ENCODE measurements around the gene ENTREP3. TPM values are rescaled to one million over a fixed set of nuclear protein-coding genes. Genes with fewer than 3 reads are reported as not detected.
"Not testable (repeated sequence)": the region's sequence is repeated elsewhere in the genome, so short reads cannot be mapped to it uniquely, and the experiment has no call there.

ENTREP3 gene
- polyA plus RNA-seq, 12 donors: 10.8 to 33.3 (median 13.5) TPM; not detected in 1

DNA sequence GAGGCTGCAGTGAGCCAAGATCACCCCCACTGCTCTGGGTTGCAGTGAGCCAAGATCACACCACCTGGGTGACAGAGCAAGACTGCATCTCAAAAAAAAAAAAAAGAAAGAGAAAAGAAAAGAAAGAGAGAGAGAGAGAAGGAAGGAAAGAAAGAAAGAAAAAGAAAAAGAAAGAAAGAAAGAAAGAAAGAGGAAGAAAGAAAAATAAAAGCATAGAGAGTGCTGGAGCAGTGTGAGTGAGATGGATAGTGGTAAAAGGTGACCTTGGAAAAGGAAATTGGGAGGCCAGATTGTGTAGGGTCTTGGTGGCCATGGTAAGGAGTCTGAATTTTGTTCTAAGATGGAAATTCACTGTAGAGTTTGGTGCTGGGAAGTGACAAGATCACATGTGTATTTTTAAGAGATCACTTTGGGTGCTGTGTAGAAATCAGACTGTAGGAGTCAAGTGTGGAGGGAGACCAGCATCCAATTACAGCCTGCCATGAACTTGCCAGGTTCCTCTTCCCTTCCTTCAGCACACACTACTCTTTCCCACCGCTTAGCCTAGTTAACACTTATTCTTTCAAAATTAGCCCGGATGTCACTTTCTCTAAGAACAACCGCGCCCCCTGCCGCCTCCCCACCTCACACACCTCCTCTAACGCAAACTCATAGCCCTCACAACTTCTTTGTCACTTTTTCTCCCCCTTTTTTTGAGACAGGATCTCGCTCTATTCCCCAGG is 28.9 kb downstream of the ENTREP3 start:
- peak; percentile 78 for DNase-seq

DNA sequence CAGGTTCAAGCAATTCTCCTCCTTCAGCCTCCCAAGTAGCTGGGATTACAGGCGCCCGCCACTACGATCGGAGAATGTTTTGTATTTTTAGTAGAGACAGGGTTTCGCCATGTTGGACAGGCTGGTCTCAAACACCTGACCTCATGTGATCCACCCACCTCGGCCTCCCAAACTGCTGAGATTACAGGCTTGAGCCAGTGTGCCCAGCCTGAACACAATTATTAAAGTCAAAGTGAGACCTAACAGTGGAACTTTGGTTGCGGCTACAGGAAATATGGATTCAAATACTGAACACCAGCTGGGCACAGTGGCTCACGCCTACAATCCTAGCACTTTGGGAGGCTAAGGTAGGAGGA is 29.9 kb downstream of the ENTREP3 start:
- not testable (repeated sequence) for DNase-seq

DNA sequence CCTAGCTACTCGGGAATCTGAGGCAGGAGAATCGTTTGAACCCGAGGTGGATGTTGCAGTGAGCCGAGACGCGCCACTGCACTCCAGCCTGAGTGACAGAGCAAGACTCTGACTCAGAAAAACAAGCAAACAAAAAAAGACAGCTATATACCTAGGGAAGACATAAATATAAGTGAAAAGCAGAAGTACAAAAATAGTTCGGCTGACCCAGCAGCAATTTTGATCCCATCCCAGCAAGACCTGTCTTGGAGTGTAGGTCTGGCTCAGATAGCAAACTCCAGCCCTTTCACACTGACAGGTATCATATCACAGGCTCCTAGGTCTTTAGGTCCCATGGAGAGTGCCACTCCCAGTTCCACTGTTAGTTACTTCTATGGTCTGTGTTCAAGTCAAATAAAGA is 32.2 kb downstream of the ENTREP3 start:
- DNase-seq: no peak

DNA sequence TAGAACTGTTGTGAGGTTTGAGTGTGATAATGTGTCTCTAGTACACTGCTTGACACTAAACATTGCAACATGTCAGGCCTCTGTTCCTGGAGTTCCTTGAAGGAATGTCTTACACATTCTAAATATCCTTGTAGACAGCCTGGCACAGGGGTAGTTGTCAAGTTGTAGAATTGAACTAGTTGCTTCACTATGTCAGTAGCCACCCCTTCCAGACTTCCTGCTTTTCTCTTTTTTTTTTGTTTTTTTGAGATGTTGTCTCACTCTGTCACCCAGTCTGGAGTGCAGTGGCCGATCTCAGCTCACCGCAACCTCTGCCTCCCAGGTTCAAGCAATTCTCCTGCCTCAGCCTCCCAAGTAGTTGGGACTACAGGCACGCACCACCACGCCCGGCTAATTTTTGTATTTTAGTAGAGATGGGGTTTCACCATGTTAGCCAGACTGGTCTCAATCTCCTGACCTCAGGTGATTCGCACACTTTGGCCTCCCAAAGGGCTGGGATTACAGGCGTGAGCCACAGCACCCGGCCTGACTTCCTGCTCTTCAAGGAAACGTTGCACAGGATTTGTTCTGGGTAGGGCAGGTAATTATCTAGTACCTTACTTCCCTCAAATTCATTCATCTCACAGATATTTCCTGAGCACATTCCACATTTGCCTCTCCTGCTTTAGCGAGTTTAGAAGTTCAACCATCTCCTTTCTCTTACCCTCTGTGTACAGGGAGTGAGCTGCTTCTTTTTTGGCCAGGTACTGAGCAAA is 34.9 kb downstream of the ENTREP3 start:
- DNase-seq: not testable (repeated sequence)

DNA sequence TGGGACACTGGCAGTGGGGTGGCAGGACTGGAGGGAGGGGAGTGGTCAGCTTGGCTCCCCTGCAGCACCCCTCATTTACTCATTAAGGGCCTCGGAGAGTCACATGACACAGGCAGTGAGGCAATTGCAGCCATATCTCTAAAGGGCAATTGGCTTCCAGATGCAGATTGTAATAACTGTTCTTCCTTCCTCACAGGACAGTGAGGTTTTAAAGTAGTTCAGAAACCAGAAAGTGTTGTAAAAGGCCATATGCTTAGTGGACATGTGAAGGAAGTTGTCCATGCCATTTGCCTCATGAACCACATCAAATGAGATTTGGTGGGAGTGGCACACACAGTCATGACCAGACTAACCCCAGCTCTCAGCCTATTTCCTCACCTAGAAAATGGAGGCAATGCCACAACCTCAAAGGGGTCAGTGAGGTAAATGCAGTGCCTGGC is 35.7 kb downstream of the ENTREP3 start:
- no peak for DNase-seq

DNA sequence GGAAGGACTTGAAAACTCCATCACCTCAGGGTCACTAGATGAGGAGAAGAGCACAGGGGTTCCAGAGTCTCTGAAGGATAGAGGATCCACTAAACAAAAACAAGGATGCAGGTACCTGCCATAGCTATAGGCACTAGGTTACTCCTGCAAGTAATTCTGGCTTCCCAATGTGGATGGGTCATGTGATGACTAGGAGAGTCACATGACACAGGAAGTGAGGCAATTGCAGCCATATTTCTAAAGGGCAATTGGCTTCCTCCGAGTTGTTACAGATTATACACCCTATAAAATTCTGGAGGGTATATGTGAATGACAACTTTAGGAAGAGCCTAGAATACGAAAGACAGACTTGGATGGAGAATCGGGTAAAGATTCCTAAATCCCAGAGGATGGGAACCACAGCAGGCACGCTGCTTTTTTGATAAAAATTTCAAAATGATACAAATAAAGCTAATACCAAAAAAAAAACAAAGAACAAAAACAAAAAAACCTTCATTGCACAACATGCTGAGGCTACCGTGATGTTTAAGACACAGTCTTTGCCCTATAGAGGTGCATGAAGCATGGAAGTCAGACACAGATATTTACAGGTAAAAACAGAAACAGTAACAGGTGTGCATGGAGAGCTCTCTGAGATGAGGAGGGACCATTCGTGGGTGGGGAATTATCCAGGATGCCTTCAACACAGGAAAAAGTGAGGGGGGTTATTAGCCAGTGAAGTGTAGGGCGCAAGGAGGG is 36.3 kb downstream of the ENTREP3 start:
- no peak for DNase-seq

DNA sequence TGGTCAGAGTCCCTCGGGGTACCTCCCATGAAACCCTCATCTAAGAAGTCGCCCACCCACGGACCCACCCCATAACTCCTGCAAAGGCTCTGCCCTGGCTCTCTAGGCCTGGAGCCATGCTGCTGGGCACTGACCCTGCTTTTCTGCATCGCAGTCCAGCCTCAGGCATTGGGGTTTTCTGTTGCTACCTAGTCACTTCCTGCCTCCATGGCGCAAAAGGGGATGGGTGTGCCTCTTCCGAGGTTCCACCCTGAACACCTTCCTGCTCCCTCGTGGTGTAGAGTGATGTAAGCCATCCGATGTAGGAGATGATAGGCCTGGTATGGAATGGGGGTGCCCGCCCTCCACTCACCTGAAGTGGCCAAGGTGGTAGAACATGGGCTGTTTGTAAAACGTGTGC is 40.6 kb downstream of the ENTREP3 start:
- DNase-seq: not testable (repeated sequence)

DNA sequence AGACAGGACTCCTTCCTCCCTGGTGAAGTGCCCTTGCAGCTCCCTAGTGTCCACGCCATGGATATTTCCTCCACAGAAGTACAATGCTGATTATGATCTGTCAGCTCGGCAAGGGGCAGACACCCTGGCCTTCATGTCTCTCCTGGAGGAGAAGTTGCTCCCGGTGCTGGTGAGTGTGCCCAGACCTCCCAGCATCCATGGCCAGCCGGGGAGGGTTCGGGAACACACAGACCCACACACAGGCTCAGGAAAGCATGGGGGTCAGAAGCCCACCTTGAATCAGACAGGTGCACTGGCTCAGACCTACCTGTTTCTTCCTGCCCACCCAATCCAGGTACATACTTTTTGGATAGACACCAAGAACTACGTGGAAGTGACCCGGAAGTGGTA is 43.2 kb downstream of the ENTREP3 start:
- not testable (repeated sequence) for DNase-seq

DNA sequence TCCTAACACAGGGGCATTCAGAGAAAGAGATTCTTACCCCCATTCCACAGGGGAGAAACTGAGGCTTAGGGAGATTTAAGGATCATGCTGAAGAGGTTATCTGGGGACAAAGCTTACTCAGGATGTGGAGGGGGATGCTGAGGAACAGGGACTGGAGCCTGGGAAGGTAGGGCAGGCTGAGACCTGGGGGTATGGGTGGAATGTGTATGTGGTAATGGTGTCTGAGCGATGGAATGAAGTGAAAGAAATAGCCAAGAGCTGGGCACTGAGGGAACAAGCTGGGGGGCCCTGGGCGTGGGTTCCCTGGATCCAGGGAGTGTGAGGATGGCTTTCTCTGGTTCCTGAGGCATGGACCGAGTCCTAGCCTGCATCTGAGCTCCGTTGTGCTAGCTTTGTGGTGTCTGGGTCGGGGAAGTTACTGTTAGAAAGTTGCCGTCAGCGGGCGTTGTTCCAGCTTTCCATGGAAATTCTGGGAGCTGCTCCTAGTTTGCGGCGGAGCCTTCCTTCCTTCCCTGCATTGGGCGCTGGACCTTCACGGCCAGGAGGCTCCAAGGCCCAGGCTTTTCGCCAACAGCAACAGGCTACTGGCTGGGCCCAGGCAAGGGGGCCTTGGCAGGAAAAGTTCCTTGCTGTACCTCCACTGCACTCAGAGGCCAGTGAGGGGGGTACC is 43.8 kb downstream of the ENTREP3 start:
- DNase-seq: peak; percentile 80

DNA sequence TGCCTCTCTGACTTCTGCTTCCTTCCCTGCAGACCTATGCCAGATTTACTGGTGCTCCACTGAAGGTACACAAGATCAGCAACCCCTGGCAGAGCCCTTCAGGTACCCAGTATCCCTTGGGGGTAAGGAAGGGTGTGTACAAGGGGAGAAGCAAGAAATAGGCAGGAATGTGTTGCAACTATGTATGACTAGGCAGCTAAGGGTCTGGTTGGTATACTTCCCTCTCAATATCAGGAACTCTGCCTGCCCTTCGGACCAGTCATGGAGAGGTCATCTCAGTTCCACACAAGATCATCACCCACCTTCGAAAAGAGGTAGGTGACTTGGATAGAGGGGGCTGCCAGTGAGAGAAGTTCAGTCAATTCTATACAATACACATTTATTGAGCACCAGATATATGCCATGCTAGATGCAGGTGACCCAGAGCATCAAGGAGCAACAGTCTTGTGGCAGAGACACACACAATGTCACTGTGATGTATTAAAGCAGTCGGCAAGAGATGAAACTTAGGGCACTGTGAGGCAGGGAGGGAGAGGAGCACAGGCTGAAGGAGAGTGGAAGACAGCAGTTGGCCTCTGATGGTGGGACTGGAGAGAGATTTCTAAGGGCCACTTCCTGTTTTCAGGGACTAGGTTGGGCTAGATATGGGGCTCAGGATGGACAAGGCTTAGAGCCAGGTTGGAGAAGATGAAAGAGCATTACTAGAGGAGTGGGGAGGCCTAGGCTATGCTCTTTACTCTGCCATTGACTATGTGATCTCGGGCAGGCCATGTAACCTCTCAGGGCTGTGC is 44.8 kb downstream of the ENTREP3 start:
- DNase-seq: no peak

DNA sequence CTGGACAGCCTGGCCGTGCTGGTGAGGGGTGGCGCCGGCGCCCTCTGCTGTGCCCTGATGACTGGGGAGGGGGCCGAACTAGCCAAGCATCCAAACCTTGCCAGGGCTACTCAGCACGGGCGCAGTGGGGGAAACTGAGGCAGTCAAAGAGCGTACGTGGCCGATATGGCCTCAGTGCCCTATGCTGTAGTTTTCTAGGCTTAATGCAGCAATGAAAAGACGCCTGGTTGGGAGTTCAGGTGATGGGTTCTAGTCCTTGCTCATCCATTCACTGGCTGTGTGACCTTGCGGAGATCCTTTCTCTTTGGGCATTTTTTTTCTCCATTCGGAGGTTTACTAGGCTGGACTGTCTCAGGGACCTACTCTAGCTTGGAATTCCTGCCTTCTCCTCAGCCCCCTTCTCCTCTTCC is 46.0 kb downstream of the ENTREP3 start:
- DNase-seq: no peak

DNA sequence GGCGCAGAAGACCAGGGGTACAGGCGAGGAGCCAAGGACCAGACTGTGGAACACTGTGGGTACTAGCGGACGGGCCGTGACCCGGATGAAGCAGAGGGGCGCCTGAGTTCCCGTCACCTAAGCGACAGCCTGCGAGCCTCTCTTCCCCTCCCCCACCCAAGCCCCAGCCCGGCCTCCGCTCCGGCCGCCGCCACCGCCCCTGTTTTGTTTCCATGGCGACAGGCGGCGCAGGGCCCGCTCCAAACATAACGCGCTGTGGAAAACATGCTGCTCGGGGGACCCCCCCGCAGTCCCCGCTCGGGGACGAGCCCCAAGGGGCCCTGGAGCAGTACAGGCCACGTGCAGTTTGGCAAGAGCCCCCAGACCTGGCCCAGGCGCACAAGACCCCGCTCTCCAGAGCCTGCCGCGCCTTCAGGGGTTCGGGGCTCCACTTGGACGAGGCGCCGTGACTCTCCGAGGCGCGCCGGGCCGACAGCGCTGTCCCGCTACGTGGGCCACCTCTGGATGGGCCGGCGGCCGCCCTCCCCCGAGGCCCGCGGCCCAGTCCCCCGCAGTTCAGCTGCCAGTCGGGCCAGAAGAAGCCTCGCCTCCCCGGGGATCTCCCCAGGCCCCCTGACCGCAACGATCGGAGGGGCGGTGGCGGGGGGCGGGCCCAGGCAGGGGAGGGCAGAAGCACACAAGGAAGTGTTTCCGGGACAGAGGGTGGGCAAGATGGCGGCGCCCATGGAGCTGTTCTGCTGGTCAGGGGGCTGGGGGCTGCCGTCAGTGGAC is 46.6 kb downstream of the ENTREP3 start, which contains the start of gene MTX1:
TSS of gene MTX1 (plus strand) at position 155 of the 771 bp plus-strand sequence. CDS start at position 265, 110 bp downstream.
- DNase-seq: peak; percentile 95

DNA sequence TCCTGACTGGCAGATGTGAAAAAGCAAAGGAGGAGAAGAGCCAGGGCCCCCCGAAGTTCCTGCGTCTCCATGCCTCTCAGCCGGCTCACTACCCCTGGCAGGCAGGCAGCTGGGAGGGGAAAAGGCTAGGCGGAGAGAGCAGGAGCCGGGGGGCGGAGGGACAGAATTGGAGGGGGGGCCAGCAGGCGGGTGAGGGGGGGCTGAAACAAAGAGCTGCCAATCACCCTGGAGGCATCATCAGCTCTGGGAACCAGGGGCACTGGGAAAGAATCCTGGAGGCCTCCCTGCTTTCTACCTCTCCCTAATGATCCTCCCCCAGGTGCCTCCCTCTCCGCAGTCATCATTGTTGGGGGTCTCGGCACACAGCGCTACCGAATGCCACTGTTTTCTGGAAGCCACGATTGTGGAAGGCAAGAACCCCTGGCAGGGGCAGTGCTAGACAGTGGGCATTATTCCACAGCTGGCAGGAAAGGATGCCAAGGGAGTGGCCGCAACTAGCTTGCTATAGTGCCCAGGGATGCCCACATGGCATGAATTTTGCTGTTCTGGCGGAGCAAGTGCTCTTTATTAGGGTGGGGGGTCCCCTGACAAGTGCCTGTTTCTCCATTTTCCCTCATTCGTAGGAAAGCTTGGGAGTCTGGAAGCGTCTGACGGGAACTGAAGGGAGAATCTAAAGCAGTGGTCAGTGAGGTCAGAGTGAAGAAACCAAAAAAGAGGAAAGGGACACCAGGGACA is 47.3 kb downstream of the ENTREP3 start, which contains the start of gene THBS3:
TSS of gene THBS3 (minus strand) at position 92 of the 735 bp plus-strand sequence. CDS start at position 71, 21 bp downstream.
- DNase-seq: peak; percentile 77

DNA sequence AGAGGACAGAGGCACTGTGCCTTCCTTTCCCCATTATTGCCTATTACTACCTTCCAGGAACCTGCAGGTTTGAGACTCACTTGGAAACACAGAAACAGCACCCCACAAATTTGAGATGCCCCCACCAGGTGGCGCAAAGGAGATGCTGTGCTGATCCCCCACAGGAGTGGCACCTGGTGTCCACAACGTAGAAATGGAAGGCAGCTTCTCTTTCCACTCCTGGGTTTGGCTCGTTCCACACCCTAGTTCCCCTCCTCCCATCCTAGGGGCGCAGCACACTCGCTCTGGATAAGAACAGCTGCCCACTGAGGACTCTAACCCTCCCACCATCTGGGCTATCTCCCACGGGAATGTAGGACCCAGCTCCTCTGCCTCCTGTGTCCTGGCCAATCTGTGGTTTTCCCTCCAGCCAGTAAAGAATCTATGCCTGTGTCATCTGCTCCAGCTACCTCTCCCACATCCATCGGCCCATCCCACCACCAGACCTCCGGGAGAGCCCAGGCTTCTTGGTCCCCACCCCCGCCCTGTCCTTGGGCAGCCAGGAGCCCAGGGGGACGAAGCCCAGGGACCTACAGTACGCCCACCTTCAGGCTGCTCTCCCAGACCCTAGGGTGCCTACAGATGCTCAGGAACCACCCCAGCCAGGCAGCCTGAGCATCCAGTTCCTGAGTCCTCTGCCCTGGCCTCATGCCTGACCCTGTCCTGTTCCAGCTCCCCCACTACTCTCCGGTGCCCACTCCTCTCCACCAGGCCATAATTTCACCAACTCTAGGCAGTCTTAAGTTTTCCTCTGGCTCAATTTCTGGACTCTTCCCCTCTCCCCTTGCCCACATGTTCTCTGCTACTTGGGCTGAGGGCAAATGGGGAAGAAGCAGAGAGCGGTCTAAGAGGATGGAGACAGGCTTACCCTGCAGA is 48.1 kb downstream of the ENTREP3 start:
- peak; percentile 85 for DNase-seq

DNA sequence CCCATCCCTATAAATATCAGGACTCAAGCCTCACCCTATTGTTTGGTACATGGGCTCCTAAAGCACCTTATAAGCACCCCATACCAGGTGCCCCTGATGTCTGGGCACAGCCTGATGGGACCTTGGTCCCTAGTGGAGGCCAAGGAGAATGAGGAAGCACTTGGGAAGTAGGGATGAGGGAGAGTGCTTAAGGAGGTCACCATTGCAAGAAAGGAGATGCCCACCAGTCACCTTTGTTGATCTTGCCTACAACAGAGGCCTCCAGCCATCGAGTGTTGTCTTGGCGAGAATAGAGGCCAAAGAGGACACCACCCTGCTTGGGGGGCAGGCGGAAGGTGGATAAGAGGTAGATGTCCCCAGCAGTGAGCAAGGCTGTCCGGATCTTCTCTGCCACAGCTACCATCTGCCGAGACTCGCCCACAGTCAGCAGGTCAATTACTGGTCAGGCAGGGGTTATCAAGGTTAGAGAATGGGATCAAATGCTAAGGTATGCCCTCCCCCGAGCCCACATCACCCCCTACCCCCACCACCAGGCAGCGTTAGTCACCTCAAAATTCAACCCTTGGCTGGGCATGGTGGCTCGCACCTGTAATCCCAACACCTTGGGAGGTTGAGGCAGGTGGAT is 49.2 kb downstream of the ENTREP3 start:
- DNase-seq: no peak

DNA sequence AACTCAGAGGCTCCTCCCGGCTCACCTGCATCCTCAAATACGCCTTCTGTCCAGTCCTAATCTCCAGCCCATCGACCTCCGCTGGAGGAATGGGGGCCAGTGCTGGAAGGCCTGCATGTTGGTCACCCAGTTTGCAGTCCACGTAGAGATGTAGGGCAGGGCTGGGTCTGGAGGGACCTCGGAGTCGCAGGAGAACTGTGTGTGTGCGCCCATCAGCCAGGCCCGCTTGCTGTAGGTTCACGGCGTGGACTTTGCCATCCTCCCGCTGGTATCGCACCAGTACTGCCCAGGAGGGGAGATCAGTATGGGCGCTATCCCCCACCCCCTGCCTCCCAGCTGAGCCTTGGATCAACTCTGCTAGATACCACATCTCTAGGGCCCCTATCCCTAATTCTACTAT is 50.2 kb downstream of the ENTREP3 start:
- no peak for DNase-seq

DNA sequence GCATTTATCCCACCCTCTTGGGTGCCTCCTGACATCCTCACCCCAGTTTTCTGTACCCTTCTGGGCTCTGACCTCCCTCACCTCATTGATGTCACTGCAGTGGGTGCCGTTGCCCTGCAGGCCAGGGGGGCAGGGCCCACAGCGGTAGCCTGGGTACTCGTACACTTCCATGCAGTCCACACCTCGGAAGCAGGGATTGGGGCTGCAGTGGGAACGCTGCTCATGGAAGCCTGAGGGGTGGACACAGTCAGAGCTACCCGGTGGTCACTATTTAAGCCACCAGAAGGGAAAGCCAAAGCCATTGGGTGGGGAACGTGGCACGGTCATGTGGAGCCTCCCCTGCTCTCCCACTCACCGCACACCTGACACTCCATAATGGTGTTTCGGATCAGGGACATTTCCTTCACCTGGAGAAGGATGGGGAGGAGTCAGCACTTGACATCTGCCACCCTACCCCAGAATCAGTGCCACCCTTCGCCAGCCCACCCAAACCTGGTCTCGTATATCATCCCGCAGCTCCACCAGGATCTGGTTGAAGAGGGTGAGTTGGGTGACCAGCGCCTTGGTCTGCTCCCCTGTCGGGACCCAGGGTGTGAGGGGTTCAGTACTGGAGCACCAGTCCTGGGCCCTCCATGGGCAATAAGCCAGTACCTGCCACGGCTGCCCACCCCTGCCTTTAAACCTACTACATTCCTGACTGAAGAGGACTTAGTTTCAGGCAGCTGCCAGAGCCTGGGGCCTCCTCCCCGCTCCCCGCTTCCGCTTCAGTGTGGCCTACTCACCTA is 52.4 kb downstream of the ENTREP3 start:
- no peak for DNase-seq

All from muscle of arm (tissue), 12 donors.